Prostate gland (tissue), 2 donors: Measurements from ENCODE around the gene MRAS.

Source experiments
- CTCF ChIP-seq, 4 experiments: fragments of 200-600 bp in 2 of 4; fragments of 450-650 bp in 2 of 4; sonication (generic) in 2 of 4; IDR thresholded peaks; 1 replicate in 3 of 4; 2 replicates in 1 of 4; pipeline ENCODE4 v1.5.1; 2016 to 2019; ENCODE audit warnings: antibody characterized with exemption in 4 of 4, mild to moderate bottlenecking in 2 of 4, moderate library complexity in 2 of 4
- POLR2A ChIP-seq: fragments of 450-650 bp; IDR thresholded peaks from one replicate; pipeline ENCODE4 v1.6.1; 2016; ENCODE audit warnings: antibody characterized with exemption, mild to moderate bottlenecking

GRCh38 chr3:138351916-138352550 lies 3.7 kb downstream of the MRAS start:
- TF ChIP-seq CTCF (IDR thresholded peaks at IDR 0.05), result no peak
- TF ChIP-seq POLR2A, result no peak
